ENCODE results near the gene DIAPH2. TPM values are rescaled to one million over a fixed set of nuclear protein-coding genes. Genes with fewer than 3 reads are reported as not detected.
A peak's percentile ranks its signal among the peaks of the same experiment; 100 is the strongest.
"Not testable (repeated sequence)": the region's sequence is repeated elsewhere in the genome, so short reads cannot be mapped to it uniquely, and the experiment has no call there.

DIAPH2 gene
- total RNA-seq, 1 donor from 2014 or later = 34.7 TPM

DNA sequence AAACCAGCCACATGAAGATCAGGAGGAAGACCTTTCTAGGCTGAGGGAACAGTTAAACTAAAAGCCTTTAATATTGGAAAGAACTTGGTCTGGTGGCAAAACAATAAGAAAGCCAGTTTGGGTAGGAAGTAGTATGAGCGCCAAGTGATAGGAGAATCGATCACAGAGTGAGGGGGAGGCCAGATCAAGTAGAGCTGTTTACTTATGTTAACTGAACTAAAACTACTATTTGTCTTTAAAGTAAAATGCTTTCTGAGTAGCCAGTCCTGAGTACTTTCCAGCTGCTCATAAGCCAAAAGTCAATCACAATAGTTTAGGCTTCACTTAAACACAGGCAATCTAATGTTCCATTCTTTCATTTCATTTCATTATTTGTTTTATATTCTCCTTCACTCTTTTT is 136.3 kb downstream of the DIAPH2 start:
- DNase-seq (ENCODE audit: extremely low read depth, low read depth, low spot score) = no peak

GRCh38 chrX:96824166-96824565 is 139.5 kb downstream of the DIAPH2 start:
- DNase-seq (ENCODE audit: extremely low read depth, low read depth, low spot score) = no peak

- DNase-seq (ENCODE audit: extremely low read depth, low read depth, low spot score) = no peak
Measured at GRCh38 chrX:96833333-96833732, 148.7 kb downstream of the DIAPH2 start.

DNA sequence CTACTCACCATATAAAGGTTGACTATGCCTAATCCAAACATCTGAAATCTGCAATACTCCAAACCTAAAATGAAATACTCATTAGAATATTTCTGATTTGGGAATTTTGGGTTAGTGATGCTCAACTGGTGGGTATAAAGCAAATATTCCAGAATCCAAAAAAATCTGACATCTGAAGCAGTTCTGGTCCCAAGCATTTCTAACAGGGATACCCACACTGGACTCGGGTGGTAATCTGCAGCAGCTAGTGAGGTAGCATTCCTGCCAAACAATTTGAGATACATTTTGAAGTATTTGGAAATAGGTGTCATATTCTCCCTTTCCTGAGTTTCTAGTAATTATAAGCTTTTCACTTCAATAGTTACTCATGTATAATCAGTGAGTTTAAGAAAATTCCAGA is 149.5 kb downstream of the DIAPH2 start:
- DNase-seq (ENCODE audit: extremely low read depth, low read depth, low spot score) = no peak

DNA sequence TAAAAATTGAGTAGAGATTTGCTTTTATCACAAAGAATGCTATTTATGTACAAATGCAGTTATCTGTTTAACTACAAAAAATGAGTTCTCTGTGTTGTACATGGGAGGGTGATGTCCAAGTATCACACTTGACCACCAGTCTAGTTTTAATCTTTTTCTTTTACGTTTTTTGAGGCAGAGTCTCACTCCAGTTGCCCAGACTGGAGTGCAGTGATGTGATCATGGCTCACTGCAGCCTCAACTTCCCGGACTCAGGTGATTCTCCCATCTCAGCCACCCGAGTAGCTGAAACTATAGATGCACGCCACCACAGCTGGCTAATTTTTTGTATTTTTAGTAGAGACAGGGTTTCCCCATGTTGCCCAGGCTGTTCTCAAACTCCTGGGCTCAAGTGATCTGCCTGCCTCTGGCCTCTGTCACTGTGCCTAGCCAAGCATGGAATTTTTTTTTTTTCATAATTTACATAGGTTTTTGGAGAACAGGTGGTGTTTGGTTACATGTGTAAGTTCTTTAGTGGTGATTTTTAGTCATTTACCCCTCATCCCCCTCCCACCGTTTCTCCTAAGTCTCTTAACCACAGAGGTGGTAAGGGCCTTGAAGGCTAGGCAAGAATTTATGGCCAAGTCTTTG is 151.1 kb downstream of the DIAPH2 start:
- DNase-seq (ENCODE audit: extremely low read depth, low read depth, low spot score) = no peak

DNA sequence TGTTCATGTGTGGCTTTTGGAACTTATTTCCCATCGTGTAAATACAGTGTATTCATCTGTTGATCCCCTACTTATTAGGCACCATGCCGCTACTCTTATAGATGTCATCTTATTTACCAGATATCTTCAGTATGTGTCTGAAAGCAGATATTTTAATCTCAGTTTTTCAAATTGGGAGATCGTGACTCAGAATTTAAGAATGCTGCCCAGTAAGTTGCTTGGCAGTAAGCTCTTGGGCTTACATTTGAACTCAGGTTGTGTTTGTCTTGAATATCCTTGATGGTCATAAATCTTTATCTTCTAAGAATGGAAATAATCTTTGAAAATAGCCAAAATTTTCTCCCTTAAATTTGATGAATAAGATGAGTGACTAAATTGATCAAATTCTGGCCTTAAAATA is 153.2 kb downstream of the DIAPH2 start:
- DNase-seq (ENCODE audit: extremely low read depth, low read depth, low spot score) = no peak

GRCh38 chrX:96838537-96838936 is 153.9 kb downstream of the DIAPH2 start:
- DNase-seq (ENCODE audit: extremely low read depth, low read depth, low spot score) = no peak

DNA sequence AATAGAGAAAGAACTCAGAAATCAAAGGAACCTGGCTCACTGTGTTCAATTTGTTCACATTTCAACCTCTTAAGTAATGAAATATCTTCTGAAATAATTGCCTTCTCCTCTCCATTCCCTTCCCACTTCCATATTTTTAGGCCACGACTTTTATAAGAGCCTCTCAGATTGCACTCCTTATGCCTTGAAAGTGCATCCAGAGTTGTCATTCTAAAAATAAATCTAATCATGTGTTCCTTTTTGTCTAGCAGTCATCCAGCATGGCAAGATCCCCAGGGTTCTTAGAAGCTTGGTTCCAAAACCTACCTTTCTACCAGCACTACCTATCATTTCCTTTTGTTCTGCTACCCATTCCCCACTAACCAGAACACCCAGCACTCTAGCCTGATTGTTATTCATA is 156.7 kb downstream of the DIAPH2 start:
- no peak for DNase-seq (ENCODE audit: extremely low read depth, low read depth, low spot score)

- DNase-seq (ENCODE audit: extremely low read depth, low read depth, low spot score) = not testable (repeated sequence)
Measured at GRCh38 chrX:96841866-96842265, 157.2 kb downstream of the DIAPH2 start.

GRCh38 chrX:96843566-96843965 is 158.9 kb downstream of the DIAPH2 start:
- no peak for DNase-seq (ENCODE audit: extremely low read depth, low read depth, low spot score)

DNA sequence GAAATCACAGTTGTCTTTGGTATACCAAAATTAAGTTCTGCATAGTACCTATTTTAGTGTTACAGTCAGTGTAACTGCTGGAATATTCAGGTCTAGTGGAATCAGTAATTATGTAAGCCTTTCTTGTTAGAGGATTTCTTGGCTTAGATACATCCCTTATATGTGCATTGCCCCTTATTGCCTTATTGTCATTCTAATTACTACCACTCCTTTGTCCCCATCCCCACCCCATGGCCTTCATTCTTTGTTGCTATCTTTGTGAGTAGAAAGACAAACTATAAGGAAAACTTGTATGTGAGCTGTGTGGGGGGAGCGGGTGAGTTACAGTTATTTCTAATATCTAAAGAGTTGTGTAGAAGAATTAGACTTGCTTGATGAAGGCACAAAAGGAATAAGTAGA is 162.2 kb downstream of the DIAPH2 start:
- no peak for DNase-seq (ENCODE audit: extremely low read depth, low read depth, low spot score)

DNA sequence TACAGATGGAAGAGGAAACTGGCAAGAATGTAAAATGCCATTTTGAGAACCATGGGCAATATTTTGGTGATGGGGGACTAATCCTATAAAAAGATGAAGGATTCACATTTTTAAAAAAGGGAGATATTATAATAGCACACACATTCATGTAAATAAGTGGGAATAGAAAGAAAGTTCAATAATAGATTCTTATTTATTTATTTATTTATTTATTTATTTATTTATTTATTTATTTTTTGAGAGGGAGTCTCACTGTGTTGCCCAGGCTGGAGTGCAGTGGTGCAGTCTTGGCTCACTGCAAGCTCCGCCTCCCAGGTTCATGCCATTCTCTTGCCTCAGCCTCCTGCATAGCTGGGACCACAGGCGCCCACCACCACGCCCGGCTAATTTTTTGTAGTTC is 174.8 kb downstream of the DIAPH2 start:
- not testable (repeated sequence) for DNase-seq (ENCODE audit: extremely low read depth, low read depth, low spot score)

- DNase-seq (ENCODE audit: extremely low read depth, low read depth, low spot score) = no peak
Measured at GRCh38 chrX:96861218-96861617, 176.6 kb downstream of the DIAPH2 start.

DNA sequence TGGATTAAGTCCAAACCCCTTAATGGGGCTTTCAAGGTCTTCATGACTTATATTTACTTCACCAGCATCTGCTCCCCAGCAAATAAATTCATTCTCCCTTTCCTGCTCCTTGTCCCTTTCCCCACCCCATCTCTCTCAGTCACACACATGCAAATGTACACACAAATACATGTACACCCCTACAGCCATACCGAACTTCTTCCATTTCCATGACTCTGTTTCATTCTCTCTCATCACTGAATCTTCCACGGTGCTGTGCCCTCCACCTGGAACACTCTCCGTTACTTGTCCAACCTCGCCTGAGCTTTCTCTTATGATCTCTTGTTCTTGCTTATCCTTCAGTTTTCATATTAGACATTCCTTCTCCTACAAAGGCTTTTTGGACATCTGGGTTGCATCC is 177.0 kb downstream of the DIAPH2 start:
- no peak for DNase-seq (ENCODE audit: extremely low read depth, low read depth, low spot score)

- no peak for DNase-seq (ENCODE audit: extremely low read depth, low read depth, low spot score)
Measured at GRCh38 chrX:96883608-96884007, 199.0 kb downstream of the DIAPH2 start, which contains the start of gene RPA4. Gene RPA4, plus strand, starts transcription at chrX:96883908. Its CDS starts 403 bp downstream, at chrX:96884311.

GRCh38 chrX:96884027-96884426 is 199.4 kb downstream of the DIAPH2 start:
- no peak for DNase-seq (ENCODE audit: extremely low read depth, low read depth, low spot score)

GRCh38 chrX:96889726-96890125 is 205.1 kb downstream of the DIAPH2 start:
- no peak for DNase-seq (ENCODE audit: extremely low read depth, low read depth, low spot score)

DNA sequence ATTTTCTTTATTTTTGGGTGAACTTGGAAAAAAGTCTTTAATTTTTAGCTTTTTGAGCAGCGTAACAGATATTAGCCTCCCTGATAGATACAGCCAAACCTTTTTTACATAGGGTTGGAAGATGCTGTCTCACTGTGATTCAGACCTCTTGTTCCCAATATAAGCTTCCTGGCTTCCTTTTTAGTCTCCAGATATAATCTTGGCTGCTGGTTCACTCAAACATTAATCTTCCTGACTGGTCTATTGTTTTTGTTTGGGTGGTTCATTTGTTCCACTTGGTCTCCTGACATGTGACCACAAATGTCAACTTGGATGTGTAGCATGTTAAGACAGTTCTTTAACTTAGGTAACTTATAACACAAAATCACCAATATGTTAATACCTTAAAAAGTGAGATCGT is 222.1 kb downstream of the DIAPH2 start:
- peak; percentile 54 for DNase-seq (ENCODE audit: extremely low read depth, low read depth, low spot score)

DNA sequence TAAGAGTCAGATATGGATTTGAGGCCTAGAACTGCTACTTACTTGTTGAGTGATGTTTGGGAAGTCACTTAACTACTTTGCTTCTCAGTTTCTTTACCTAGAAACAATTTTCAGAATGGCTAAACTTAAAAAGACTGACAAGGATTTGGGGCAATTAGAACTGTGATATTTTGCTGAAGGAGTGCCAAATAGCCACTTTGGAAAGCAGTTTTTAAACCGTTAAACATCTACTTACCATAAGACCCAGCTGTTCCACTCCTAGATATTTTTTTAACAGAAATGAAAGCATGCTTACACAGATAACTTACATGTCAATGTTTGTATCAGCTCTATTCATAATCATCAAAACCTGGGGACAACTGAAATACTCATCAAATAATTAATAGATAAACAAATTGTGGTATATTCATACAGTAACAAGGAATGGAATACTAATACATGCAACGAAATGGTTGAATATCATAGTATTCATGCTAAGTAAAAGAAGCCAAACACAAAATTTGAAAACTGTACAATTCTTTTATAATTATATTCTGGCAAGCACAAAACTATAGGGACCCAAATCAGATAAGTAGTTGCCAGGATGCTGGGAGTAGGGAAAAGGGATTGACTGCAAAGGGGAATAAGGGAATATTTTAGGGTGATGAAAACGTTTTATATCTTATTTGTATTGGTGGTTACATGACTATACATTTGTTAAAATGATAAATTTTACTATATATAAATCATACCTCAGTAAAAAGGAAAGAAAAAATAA is 223.1 kb downstream of the DIAPH2 start:
- DNase-seq (ENCODE audit: extremely low read depth, low read depth, low spot score) = no peak

DNA sequence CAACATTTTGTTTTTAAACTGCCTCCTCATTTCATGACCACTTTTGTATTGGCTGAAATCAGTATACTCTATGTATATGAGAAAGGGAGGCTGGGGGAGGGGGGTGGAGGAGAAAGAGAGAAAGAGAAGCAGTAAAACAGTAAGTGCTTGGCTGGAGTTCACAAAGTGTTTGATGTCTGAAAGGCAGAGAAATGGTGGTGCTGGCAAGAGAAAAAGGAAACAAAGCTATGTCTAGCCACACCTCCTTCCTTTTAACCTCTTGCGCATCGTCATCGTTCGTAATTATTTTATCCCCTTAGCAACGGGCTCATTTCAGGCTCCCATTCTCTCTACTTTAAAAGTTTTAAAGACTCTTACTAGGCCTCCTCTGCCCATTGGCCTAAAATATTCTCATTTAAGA is 224.6 kb downstream of the DIAPH2 start:
- DNase-seq (ENCODE audit: extremely low read depth, low read depth, low spot score) = peak; percentile 36

DNA sequence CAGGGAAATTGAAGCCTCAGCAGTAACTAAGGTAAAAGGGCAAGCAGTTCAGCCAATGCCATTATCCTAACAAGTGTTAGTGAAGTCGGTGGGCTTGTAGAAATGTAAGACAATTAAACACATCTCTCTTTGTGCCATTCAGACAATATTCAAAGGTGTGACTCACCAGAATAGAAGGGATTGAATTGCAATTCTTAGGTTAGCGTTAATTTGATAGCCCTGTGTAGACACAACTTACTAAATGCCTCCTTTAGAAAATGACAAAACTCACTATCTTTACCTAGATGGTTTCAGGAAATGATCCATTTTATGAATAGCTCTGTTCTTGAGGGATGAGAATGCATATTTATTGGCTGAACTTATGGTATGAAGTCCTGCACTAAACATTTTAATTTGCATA is 234.2 kb downstream of the DIAPH2 start:
- DNase-seq (ENCODE audit: extremely low read depth, low read depth, low spot score) = no peak

GRCh38 chrX:96919672-96920071 is 235.0 kb downstream of the DIAPH2 start:
- DNase-seq (ENCODE audit: extremely low read depth, low read depth, low spot score) = no peak
